Spleen (tissue), 11 donors: Measurements from ENCODE around the gene NUP50. TPM values are rescaled to one million over a fixed set of nuclear protein-coding genes. Genes with fewer than 3 reads are reported as not detected.

Experiments
- DNase-seq: peaks from one replicate; pipeline ENCODE4 v3.0.0-alpha.2; 2020
- H3K27ac ChIP-seq, 8 donors: fragments of 200-600 bp; sonication (generic) in 7 of 8; 1 replicate in 4 of 8; 2 replicates in 4 of 8; pipeline versions ENCODE4 v1.5.0 to v1.8.0; 2016 to 2021; ENCODE audit warnings: inconsistent platforms in 4 of 8, mild to moderate bottlenecking in 4 of 8, moderate library complexity in 1 of 8
- H3K27me3 ChIP-seq, 7 donors: fragments of 200-600 bp; sonication (generic) in 6 of 7; replicated peaks in 1 of 7; 1 replicate in 4 of 7; 2 replicates in 3 of 7; pipeline versions ENCODE4 v1.5.0 to v1.8.0; 2016 to 2021; ENCODE audit warnings: inconsistent platforms in 3 of 7, mild to moderate bottlenecking in 1 of 7
- H3K36me3 ChIP-seq, 6 donors: fragments of 200-600 bp; sonication (generic) in 5 of 6; 1 replicate in 4 of 6; 2 replicates in 2 of 6; pipeline versions ENCODE4 v1.5.0 to v1.8.0; 2016 to 2021; ENCODE audit warnings: inconsistent platforms in 2 of 6
- H3K4me1 ChIP-seq, 6 donors: fragments of 200-600 bp; sonication (generic) in 5 of 6; 1 replicate in 3 of 6; 2 replicates in 3 of 6; pipeline versions ENCODE4 v1.5.0 to v1.8.0; 2016 to 2021; ENCODE audit warnings: inconsistent platforms in 3 of 6
- H3K4me3 ChIP-seq, 8 donors: fragments of 200-600 bp; sonication (generic) in 7 of 8; 1 replicate in 4 of 8; 2 replicates in 4 of 8; pipeline versions ENCODE4 v1.5.0 to v1.8.0; 2016 to 2021; ENCODE audit warnings: inconsistent platforms in 4 of 8, mild to moderate bottlenecking in 4 of 8, moderate library complexity in 2 of 8
- H3K9me3 ChIP-seq, 8 donors: fragments of 200-600 bp; sonication (generic) in 7 of 8; 1 replicate in 4 of 8; 2 replicates in 4 of 8; pipeline versions ENCODE4 v1.5.0 to v1.8.0; 2016 to 2021; ENCODE audit warnings: inconsistent platforms in 4 of 8
- POLR2A ChIP-seq, 3 donors: fragments of 450-650 bp; IDR thresholded peaks; one replicate each; pipeline ENCODE4 v1.5.1; 2017; ENCODE audit warnings: antibody characterized with exemption in 3 of 3, mild to moderate bottlenecking in 1 of 3
- POLR2AphosphoS5 ChIP-seq, 3 donors: sonication (generic); formaldehyde crosslinking; IDR thresholded peaks; one replicate each; pipeline ENCODE4 v1.5.1; 2017; ENCODE audit warnings: antibody characterized with exemption in 3 of 3
- WGBS, 5 donors: extraction: QIAGEN DNeasy Blood & Tissue Kit in 3 of 5; methylation state at CpG; one replicate each; pipeline versions ENCODE4 v1.1.5 to v1.1.7; 2013 to 2018; 5-methylcytosine and 5-hydroxymethylcytosine counted together
- intact Hi-C: fragments of 100-400 bp; cut with DNase I; formaldehyde crosslinking; loops from one replicate; pipeline ENCODE4 v1.15.0; 2023; ENCODE audit warnings: low total_unique reads
- polyA plus RNA-seq, 3 donors: library from polyadenylated mRNA; stranded (reverse); fragments of 200-250 nt; gene quantifications; one replicate each; pipeline ENCODE4 v1.2.1, GENCODE V29; 2013
- total RNA-seq, 7 donors: library from RNA; depleted of rRNA in 3 of 7; stranded (reverse); fragments of >200 nt in 3 of 7; fragmentation: NEBNext Ultra II Directional in 4 of 7; extraction: Animal tissue kit (Norgen Biotek cat#: 25700) in 4 of 7; gene quantifications; one replicate each; pipeline versions ENCODE4 v1.1.0 to v1.2.1, GENCODE V29; 2016 to 2021
- TF ChIP-seq, protein P1 (sequence below), 11 experiments: fragments of 200-600 bp in 7 of 11; fragments of 450-650 bp in 4 of 11; sonication (generic) in 4 of 11; IDR thresholded peaks in 8 of 11; conservative IDR thresholded peaks in 3 of 11; 1 replicate in 7 of 11; 2 replicates in 4 of 11; pipeline versions ENCODE4 v1.4.0 to v1.8.0; 2016 to 2021; ENCODE audit warnings: antibody characterized with exemption in 11 of 11, inconsistent platforms in 4 of 11, mild to moderate bottlenecking in 1 of 11
- donor health status: healthy with polysubstance abuse.
- donor health status: DM: no; HTN: no; CAD: no; lungs with moderate emphysema.
- donor health status: DM: no; HTN: no; CAD: no.
- donor health status: Bipolar disorder and iron deficiency.
- donor health status: healthy.
- donor health status: DM: no; HTN: no; CAD: no.
- donor health status: DM: yes; HTN: yes; CAD: no.

Gene NUP50
- total and polyA plus RNA-seq, 10 donors: 16.2 to 109 (median 94.1) TPM

GRCh38 chr22:45210174-45210573, 46.4 kb downstream of the NUP50 start:
- peak; percentile 41 for DNase-seq
- intact Hi-C loops: no loop called here
- Histone ChIP-seq H3K27me3 (no peaks in the 10 kb centered on the region), H3K4me3 (no peak overlapping the region), H3K36me3 (peaks cover 0 to 70% (median 15%) of the 10 kb centered on the region in 6 donors), H3K9me3 (no peaks in the 10 kb centered on the region), H3K4me1 (peaks cover 3 to 45% (median 24%) of the 10 kb centered on the region in 6 donors), H3K27ac (no peak overlapping the region)
- 91 to 97% (median 96%) methylated on average over 5 to 7 of the region's 7 CpGs for WGBS, 5 donors
- no peak for TF ChIP-seq POLR2A (IDR thresholded peaks at IDR 0.05)
- no peak for TF ChIP-seq POLR2AphosphoS5 (IDR thresholded peaks at IDR 0.05)
- TF ChIP-seq, protein P1, sequence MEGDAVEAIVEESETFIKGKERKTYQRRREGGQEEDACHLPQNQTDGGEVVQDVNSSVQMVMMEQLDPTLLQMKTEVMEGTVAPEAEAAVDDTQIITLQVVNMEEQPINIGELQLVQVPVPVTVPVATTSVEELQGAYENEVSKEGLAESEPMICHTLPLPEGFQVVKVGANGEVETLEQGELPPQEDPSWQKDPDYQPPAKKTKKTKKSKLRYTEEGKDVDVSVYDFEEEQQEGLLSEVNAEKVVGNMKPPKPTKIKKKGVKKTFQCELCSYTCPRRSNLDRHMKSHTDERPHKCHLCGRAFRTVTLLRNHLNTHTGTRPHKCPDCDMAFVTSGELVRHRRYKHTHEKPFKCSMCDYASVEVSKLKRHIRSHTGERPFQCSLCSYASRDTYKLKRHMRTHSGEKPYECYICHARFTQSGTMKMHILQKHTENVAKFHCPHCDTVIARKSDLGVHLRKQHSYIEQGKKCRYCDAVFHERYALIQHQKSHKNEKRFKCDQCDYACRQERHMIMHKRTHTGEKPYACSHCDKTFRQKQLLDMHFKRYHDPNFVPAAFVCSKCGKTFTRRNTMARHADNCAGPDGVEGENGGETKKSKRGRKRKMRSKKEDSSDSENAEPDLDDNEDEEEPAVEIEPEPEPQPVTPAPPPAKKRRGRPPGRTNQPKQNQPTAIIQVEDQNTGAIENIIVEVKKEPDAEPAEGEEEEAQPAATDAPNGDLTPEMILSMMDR (IDR thresholded peaks at IDR 0.05 in 8 of 11, conservative IDR thresholded peaks at IDR 0.05 in 3 of 11): no peak

DNA sequence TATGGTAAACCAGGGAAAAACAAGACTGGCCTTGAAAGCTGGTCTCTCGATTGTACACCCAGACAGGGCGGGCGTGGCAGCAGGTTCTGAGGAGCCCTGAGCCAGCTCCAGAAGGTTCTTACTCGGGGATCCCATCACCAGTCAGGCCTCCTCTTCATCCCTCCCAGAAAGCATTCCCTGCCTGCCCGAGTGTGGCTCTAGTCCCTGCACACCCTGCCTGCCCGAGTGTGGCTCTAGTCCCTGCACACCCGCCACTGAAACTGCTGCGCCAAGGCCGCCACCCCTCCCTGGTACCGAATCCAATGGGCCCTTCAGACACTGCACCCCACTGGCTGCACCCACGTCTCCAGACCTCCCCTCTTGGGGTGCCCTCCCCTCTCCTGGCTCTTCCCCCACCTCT, 46.9 kb downstream of the NUP50 start:
- H3K4me3 ChIP-seq: no peak overlapping the region
- TF ChIP-seq POLR2A (IDR thresholded peaks at IDR 0.05): no peak
- TF ChIP-seq, protein P1 (IDR thresholded peaks at IDR 0.05 in 8 of 11, conservative IDR thresholded peaks at IDR 0.05 in 3 of 11): no peak
- no peak for TF ChIP-seq POLR2AphosphoS5 (IDR thresholded peaks at IDR 0.05)
- H3K36me3 ChIP-seq: peaks cover 0 to 66% (median 11%) of the 10 kb centered on the region in 6 donors
- WGBS, 5 donors: 88 to 91% (median 89%) methylated on average over 9 to 11 of the region's 11 CpGs
- peak; percentile 44 for DNase-seq
- H3K9me3 ChIP-seq: no peaks in the 10 kb centered on the region
- intact Hi-C loops: no loop called here
- peaks cover 3 to 45% (median 24%) of the 10 kb centered on the region in 6 donors for H3K4me1 ChIP-seq
- no peaks in the 10 kb centered on the region for H3K27me3 ChIP-seq
- H3K27ac ChIP-seq: no peak overlapping the region

DNA sequence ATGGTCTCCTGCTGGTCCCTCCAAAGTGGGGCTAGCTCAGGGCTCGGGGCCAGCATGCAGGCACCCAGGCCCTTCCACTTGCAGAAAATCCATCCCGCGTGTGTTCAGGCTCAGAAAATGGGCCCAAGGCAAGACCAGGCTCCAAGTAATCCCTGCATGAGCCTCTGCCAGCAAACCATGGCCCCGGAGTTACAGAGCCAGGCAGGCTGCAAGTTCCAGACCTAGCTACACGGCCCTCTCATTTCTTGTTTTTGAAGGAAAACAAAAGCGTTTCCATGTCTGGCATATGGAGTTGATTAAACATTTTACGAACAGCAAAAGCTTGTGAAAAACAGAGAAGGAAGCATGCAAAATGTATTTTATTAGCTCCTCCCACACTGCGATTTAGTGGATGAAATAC, 47.3 kb downstream of the NUP50 start:
- intact Hi-C loops: no loop called here
- DNase-seq: no peak
- Histone ChIP-seq H3K27ac (no peak overlapping the region), H3K9me3 (no peaks in the 10 kb centered on the region), H3K4me3 (no peak overlapping the region), H3K36me3 (peaks cover 0 to 62% (median 8%) of the 10 kb centered on the region in 6 donors), H3K4me1 (peaks cover 3 to 46% (median 24%) of the 10 kb centered on the region in 6 donors), H3K27me3 (no peaks in the 10 kb centered on the region)
- TF ChIP-seq POLR2AphosphoS5 (IDR thresholded peaks at IDR 0.05) (no peak), POLR2A (IDR thresholded peaks at IDR 0.05) (no peak)
- TF ChIP-seq, protein P1 (IDR thresholded peaks at IDR 0.05 in 8 of 11, conservative IDR thresholded peaks at IDR 0.05 in 3 of 11): no peak
- 91 to 94% (median 93%) methylated on average over 8 of the region's 8 CpGs for WGBS, 5 donors

DNA sequence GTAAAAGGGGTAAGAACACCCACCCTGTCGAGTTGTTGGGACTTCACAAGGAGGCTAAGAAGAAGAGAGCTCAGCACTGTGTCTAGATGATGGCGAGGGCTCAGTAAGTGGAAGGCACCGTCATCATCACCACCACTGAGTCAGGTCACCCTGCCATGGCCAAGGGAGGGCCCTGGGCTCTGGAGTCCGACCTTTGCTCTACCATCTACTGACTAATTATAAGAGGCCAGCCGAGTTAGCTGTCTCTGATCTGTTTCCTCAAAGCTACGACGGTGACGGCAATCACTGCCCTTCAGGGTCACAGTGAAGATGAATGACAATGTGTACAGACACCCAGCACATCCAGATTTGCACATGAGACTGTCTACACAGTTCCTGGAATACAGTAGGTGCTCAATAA, 47.7 kb downstream of the NUP50 start:
- peak overlapping the region in 1 of 8 donors; percentile 39 for H3K4me3 ChIP-seq
- H3K9me3 ChIP-seq: no peaks in the 10 kb centered on the region
- H3K36me3 ChIP-seq: peaks cover 0 to 58% (median 8%) of the 10 kb centered on the region in 6 donors
- WGBS, 5 donors: 84 to 93% (median 90%) methylated on average over 8 of the region's 8 CpGs
- intact Hi-C loops: no loop called here
- TF ChIP-seq, protein P1 (IDR thresholded peaks at IDR 0.05 in 8 of 11, conservative IDR thresholded peaks at IDR 0.05 in 3 of 11): no peak
- no peak for TF ChIP-seq POLR2A (IDR thresholded peaks at IDR 0.05)
- no peak for TF ChIP-seq POLR2AphosphoS5 (IDR thresholded peaks at IDR 0.05)
- peaks cover 3 to 50% (median 24%) of the 10 kb centered on the region in 6 donors for H3K4me1 ChIP-seq
- DNase-seq: peak; percentile 24
- H3K27ac ChIP-seq: peak overlapping the region in 1 of 8 donors; percentile 74
- H3K27me3 ChIP-seq: no peaks in the 10 kb centered on the region
